WTC11 (cell line): ENCODE measurements around the gene PTPN6. TPM values are rescaled to one million over a fixed set of nuclear protein-coding genes. Genes with fewer than 3 reads are reported as not detected.

Experiments used
- ATAC-seq: fragments of 200-7000 bp; cut with Tn5 transposase; 2 replicates; pipeline ENCODE4 v1.10.0; 2021; ENCODE audit warnings: mild to moderate bottlenecking, moderate library complexity
- CTCF ChIA-PET: fragments of 300-600 bp; sonication (Branson Sonifier 250); formaldehyde crosslinking; loops from one replicate; lab custom pipeline; 2021; ENCODE audit warnings: antibody characterized with exemption; lab: Charles Lee
- POLR2A ChIA-PET: fragments of 350-600 bp; sonication (Branson Sonifier 250); formaldehyde crosslinking; loops from one replicate; lab custom pipeline; 2021; ENCODE audit warnings: antibody characterized with exemption; lab: Charles Lee
- DNase-seq: peaks from one replicate; pipeline ENCODE4 v3.0.0; 2021; ENCODE audit warnings: low spot score
- H3K27ac Mint-ChIP-seq: 2 replicates; pipeline ENCODE4 v1.8.0; 2021; ENCODE audit warnings: mixed read lengths
- H3K27me3 Mint-ChIP-seq: 2 replicates; pipeline ENCODE4 v1.8.0; 2021; ENCODE audit warnings: low read depth, mild to moderate bottlenecking, moderate library complexity, mixed read lengths
- H3K36me3 Mint-ChIP-seq: 2 replicates; pipeline ENCODE4 v1.8.0; 2021; ENCODE audit warnings: mixed read lengths
- H3K4me1 Mint-ChIP-seq: 2 replicates; pipeline ENCODE4 v1.8.0; 2022; ENCODE audit warnings: mixed read lengths
- H3K4me3 Mint-ChIP-seq: 2 replicates; pipeline ENCODE4 v1.8.0; 2021; ENCODE audit warnings: mild to moderate bottlenecking, moderate library complexity, mixed read lengths
- H3K9me3 Mint-ChIP-seq: 2 replicates; pipeline ENCODE4 v1.8.0; 2021; ENCODE audit warnings: mixed read lengths
- MXD4 ChIP-seq: fragments of 250-450 bp; sonication (Bioruptor Pico); IDR thresholded peaks from 2 replicates; pipeline ENCODE4 v1.8.0; 2021; ENCODE audit warnings: mild to moderate bottlenecking, moderate library complexity, borderline replicate concordance
- NFYB ChIP-seq: sonication (generic); formaldehyde crosslinking; conservative IDR thresholded peaks from 2 replicates; pipeline ENCODE4 v1.8.0; 2022; ENCODE audit warnings: low read depth, missing genetic modification reagents
- NR1H2 ChIP-seq: sonication (generic); formaldehyde crosslinking; IDR thresholded peaks from 2 replicates; pipeline ENCODE4 v1.9.0; 2021; ENCODE audit warnings: mild to moderate bottlenecking, moderate library complexity, missing genetic modification reagents
- SMAD3 ChIP-seq: sonication (generic); formaldehyde crosslinking; IDR thresholded peaks from 2 replicates; pipeline ENCODE4 v1.8.0; 2022; ENCODE audit warnings: missing genetic modification reagents, mild to moderate bottlenecking, borderline replicate concordance
- ZNF232 ChIP-seq: sonication (generic); formaldehyde crosslinking; IDR thresholded peaks from 2 replicates; pipeline ENCODE4 v1.8.0; 2022; ENCODE audit warnings: mild to moderate bottlenecking, missing genetic modification reagents
- ZNF423 ChIP-seq: fragments of 250-450 bp; sonication (Bioruptor Pico); IDR thresholded peaks from 2 replicates; pipeline ENCODE4 v2.1.2; 2022; ENCODE audit warnings: mild to moderate bottlenecking, moderate library complexity
- ZNF671 ChIP-seq: fragments of 250-450 bp; sonication (Bioruptor Pico); IDR thresholded peaks from 2 replicates; pipeline ENCODE4 v1.8.0; 2021; ENCODE audit warnings: mild to moderate bottlenecking
- total RNA-seq: library from RNA; stranded (reverse); gene quantifications from 3 replicates; pipeline ENCODE4 v1.2.3, GENCODE V29; 2021
- TF ChIP-seq, protein P1 (sequence below): sonication (generic); formaldehyde crosslinking; IDR thresholded peaks from 2 replicates; pipeline ENCODE4 v1.8.0; 2023; ENCODE audit warnings: mild to moderate bottlenecking, missing genetic modification reagents
- TF ChIP-seq, protein P2 (sequence below): fragments of 250-450 bp; sonication (Bioruptor Pico); IDR thresholded peaks from 2 replicates; pipeline ENCODE4 v1.9.0; 2021; ENCODE audit warnings: mild to moderate bottlenecking, borderline replicate concordance
- TF ChIP-seq, protein P3 (sequence below): sonication (generic); formaldehyde crosslinking; conservative IDR thresholded peaks from 2 replicates; pipeline ENCODE4 v1.8.1; 2023; ENCODE audit warnings: mild to moderate bottlenecking, low read depth, missing genetic modification reagents, moderate library complexity
- TF ChIP-seq, protein P4 (sequence below): sonication (generic); formaldehyde crosslinking; IDR thresholded peaks from 2 replicates; pipeline ENCODE4 v1.8.1; 2023; ENCODE audit warnings: mild to moderate bottlenecking, missing genetic modification reagents
- TF ChIP-seq, protein P5 (sequence below): fragments of 250-450 bp; sonication (Bioruptor Pico); IDR thresholded peaks from 2 replicates; pipeline ENCODE4 v2.1.2; 2022; ENCODE audit warnings: mild to moderate bottlenecking, moderate library complexity
- TF ChIP-seq, protein P6 (sequence below): sonication (generic); formaldehyde crosslinking; IDR thresholded peaks from 2 replicates; pipeline ENCODE4 v1.8.0; 2022; ENCODE audit warnings: mild to moderate bottlenecking, missing genetic modification reagents

The PTPN6 gene
- total RNA-seq, 1 experiment from 2014 or later: 27.1 TPM

DNA sequence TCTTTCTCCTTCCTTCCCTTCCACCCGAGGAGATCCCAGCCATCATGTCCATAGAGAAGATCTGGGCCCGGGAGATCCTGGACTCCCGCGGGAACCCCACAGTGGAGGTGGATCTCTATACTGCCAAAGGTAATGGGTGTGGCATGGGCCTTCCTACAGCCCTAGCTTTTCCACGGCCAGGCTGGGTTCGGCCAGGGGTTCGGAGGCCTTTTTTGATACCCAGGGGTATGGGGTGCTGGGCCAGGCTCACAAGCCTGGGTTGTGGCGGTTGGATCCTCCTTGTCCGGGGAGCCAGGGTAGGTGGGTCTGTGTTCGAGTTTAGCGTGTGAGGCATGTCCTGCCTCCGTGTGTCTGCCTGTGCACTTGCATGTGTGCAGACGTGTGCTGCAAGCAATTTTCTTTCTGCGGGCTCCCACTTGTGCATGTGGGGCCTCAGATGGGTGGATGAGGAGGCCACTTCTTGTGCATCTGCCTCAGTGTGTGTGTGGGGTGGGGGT is 35.3 kb upstream of the PTPN6 start:
- Mint-ChIP-seq H3K36me3 (peaks cover 32% of the 10 kb centered on the region), H3K9me3 (no peaks in the 10 kb centered on the region), H3K4me1 (peaks cover 39% of the 10 kb centered on the region), H3K4me3 (peak overlapping the region; percentile 97), H3K27ac (no peak overlapping the region), H3K27me3 (peaks cover 12% of the 10 kb centered on the region)
- no peak for ATAC-seq
- ChIA-PET POLR2A (interaction anchor here (0.6 to 2.0 kb wide), 4 partner anchors 10 to 46 kb away, joined by 4 to 16 read pairs (median 5); partner anchors contain the start of gene SPSB2), CTCF (interaction anchor here (1.0 to 9.1 kb wide), 5 partner anchors 10 to 47 kb away, joined by 3 to 45 read pairs (median 13); partner anchors contain the start of gene SPSB2)
- TF ChIP-seq SMAD3 (CRISPR knock-in tag): no peak
- TF ChIP-seq NFYB: no peak
- TF ChIP-seq ZNF423 (CRISPR knock-in tag): no peak
- TF ChIP-seq NR1H2: no peak
- no peak for TF ChIP-seq ZNF232 (CRISPR knock-in tag)
- TF ChIP-seq, protein P1, sequence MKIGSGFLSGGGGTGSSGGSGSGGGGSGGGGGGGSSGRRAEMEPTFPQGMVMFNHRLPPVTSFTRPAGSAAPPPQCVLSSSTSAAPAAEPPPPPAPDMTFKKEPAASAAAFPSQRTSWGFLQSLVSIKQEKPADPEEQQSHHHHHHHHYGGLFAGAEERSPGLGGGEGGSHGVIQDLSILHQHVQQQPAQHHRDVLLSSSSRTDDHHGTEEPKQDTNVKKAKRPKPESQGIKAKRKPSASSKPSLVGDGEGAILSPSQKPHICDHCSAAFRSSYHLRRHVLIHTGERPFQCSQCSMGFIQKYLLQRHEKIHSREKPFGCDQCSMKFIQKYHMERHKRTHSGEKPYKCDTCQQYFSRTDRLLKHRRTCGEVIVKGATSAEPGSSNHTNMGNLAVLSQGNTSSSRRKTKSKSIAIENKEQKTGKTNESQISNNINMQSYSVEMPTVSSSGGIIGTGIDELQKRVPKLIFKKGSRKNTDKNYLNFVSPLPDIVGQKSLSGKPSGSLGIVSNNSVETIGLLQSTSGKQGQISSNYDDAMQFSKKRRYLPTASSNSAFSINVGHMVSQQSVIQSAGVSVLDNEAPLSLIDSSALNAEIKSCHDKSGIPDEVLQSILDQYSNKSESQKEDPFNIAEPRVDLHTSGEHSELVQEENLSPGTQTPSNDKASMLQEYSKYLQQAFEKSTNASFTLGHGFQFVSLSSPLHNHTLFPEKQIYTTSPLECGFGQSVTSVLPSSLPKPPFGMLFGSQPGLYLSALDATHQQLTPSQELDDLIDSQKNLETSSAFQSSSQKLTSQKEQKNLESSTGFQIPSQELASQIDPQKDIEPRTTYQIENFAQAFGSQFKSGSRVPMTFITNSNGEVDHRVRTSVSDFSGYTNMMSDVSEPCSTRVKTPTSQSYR (CRISPR knock-in tag): no peak
- TF ChIP-seq, protein P2, sequence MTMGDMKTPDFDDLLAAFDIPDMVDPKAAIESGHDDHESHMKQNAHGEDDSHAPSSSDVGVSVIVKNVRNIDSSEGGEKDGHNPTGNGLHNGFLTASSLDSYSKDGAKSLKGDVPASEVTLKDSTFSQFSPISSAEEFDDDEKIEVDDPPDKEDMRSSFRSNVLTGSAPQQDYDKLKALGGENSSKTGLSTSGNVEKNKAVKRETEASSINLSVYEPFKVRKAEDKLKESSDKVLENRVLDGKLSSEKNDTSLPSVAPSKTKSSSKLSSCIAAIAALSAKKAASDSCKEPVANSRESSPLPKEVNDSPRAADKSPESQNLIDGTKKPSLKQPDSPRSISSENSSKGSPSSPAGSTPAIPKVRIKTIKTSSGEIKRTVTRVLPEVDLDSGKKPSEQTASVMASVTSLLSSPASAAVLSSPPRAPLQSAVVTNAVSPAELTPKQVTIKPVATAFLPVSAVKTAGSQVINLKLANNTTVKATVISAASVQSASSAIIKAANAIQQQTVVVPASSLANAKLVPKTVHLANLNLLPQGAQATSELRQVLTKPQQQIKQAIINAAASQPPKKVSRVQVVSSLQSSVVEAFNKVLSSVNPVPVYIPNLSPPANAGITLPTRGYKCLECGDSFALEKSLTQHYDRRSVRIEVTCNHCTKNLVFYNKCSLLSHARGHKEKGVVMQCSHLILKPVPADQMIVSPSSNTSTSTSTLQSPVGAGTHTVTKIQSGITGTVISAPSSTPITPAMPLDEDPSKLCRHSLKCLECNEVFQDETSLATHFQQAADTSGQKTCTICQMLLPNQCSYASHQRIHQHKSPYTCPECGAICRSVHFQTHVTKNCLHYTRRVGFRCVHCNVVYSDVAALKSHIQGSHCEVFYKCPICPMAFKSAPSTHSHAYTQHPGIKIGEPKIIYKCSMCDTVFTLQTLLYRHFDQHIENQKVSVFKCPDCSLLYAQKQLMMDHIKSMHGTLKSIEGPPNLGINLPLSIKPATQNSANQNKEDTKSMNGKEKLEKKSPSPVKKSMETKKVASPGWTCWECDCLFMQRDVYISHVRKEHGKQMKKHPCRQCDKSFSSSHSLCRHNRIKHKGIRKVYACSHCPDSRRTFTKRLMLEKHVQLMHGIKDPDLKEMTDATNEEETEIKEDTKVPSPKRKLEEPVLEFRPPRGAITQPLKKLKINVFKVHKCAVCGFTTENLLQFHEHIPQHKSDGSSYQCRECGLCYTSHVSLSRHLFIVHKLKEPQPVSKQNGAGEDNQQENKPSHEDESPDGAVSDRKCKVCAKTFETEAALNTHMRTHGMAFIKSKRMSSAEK (CRISPR knock-in tag): no peak
- TF ChIP-seq, protein P3, sequence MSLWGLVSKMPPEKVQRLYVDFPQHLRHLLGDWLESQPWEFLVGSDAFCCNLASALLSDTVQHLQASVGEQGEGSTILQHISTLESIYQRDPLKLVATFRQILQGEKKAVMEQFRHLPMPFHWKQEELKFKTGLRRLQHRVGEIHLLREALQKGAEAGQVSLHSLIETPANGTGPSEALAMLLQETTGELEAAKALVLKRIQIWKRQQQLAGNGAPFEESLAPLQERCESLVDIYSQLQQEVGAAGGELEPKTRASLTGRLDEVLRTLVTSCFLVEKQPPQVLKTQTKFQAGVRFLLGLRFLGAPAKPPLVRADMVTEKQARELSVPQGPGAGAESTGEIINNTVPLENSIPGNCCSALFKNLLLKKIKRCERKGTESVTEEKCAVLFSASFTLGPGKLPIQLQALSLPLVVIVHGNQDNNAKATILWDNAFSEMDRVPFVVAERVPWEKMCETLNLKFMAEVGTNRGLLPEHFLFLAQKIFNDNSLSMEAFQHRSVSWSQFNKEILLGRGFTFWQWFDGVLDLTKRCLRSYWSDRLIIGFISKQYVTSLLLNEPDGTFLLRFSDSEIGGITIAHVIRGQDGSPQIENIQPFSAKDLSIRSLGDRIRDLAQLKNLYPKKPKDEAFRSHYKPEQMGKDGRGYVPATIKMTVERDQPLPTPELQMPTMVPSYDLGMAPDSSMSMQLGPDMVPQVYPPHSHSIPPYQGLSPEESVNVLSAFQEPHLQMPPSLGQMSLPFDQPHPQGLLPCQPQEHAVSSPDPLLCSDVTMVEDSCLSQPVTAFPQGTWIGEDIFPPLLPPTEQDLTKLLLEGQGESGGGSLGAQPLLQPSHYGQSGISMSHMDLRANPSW (CRISPR knock-in tag): no peak
- TF ChIP-seq, protein P4, sequence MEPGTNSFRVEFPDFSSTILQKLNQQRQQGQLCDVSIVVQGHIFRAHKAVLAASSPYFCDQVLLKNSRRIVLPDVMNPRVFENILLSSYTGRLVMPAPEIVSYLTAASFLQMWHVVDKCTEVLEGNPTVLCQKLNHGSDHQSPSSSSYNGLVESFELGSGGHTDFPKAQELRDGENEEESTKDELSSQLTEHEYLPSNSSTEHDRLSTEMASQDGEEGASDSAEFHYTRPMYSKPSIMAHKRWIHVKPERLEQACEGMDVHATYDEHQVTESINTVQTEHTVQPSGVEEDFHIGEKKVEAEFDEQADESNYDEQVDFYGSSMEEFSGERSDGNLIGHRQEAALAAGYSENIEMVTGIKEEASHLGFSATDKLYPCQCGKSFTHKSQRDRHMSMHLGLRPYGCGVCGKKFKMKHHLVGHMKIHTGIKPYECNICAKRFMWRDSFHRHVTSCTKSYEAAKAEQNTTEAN (CRISPR knock-in tag): no peak
- TF ChIP-seq, protein P5, sequence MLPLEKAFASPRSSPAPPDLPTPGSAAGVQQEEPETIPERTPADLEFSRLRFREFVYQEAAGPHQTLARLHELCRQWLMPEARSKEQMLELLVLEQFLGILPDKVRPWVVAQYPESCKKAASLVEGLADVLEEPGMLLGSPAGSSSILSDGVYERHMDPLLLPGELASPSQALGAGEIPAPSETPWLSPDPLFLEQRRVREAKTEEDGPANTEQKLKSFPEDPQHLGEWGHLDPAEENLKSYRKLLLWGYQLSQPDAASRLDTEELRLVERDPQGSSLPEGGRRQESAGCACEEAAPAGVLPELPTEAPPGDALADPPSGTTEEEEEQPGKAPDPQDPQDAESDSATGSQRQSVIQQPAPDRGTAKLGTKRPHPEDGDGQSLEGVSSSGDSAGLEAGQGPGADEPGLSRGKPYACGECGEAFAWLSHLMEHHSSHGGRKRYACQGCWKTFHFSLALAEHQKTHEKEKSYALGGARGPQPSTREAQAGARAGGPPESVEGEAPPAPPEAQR (CRISPR knock-in tag): no peak
- TF ChIP-seq ZNF671 (CRISPR knock-in tag): no peak
- TF ChIP-seq, protein P6, sequence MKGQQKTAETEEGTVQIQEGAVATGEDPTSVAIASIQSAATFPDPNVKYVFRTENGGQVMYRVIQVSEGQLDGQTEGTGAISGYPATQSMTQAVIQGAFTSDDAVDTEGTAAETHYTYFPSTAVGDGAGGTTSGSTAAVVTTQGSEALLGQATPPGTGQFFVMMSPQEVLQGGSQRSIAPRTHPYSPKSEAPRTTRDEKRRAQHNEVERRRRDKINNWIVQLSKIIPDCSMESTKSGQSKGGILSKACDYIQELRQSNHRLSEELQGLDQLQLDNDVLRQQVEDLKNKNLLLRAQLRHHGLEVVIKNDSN (CRISPR knock-in tag): no peak
- no peak for TF ChIP-seq MXD4
- DNase-seq: no peak
